HL-60 (cell line): ENCODE measurements around the gene NKPD1.

Experiments
- CTCF ChIP-seq: IDR thresholded peaks from one replicate; pipeline ENCODE4 v1.5.1; 2011; ENCODE audit warnings: low read length, control low read depth, inconsistent platforms; ENCODE audit not compliant: insufficient read depth
- GABPA ChIP-seq: IDR thresholded peaks from 2 replicates; pipeline ENCODE4 v1.6.1; 2012; ENCODE audit warnings: low read depth
- POLR2AphosphoS5 ChIP-seq: IDR thresholded peaks from 2 replicates; pipeline ENCODE4 v1.6.1; 2012; ENCODE audit warnings: low read depth
- REST ChIP-seq: IDR thresholded peaks from 2 replicates; pipeline ENCODE4 v1.6.1; 2012; ENCODE audit warnings: low read depth; ENCODE audit not compliant: insufficient replicate concordance

- TF ChIP-seq CTCF (no peak), POLR2AphosphoS5 (no peak), GABPA (no peak), REST (no peak)
These were observed 43.1 kb downstream of the NKPD1 start for GRCh38 chr19:45117671-45118070.
